Neural cell (in vitro differentiated cells): ENCODE measurements around the gene ZBTB17. TPM values are rescaled to one million over a fixed set of nuclear protein-coding genes. Genes with fewer than 3 reads are reported as not detected.

ENCODE experiments used
- H2AFZ ChIP-seq: fragments of 200-600, 300-800 bp; sonication (generic), shearing (Covaris generic); 2 replicates; pipeline ENCODE4 v1.6.0; 2014; ENCODE audit warnings: low read depth, mild to moderate bottlenecking, antibody characterized with exemption, low read length, moderate library complexity
- H3F3A ChIP-seq: fragments of 200-600 bp; shearing (Covaris generic); 2 replicates; pipeline ENCODE4 v1.6.1; 2016; ENCODE audit warnings: mild to moderate bottlenecking, moderate library complexity, mixed read lengths, antibody characterized with exemption, low read length; ENCODE audit not compliant: insufficient read depth, poor library complexity, severe bottlenecking
- H3K27ac ChIP-seq: fragments of 200-600, 300-800 bp; sonication (generic), shearing (Covaris generic); 2 replicates; pipeline ENCODE4 v1.5.1; 2014; ENCODE audit warnings: mild to moderate bottlenecking, low read length, moderate library complexity
- H3K27me3 ChIP-seq: fragments of 300-800, 200-600 bp; sonication (generic), shearing (Covaris generic); 2 replicates; pipeline ENCODE4 v1.6.0; 2014; ENCODE audit warnings: mild to moderate bottlenecking, low read depth, low read length, moderate library complexity; ENCODE audit not compliant: insufficient read depth
- H3K36me3 ChIP-seq: fragments of 300-800, 200-600 bp; sonication (generic), shearing (Covaris generic); 2 replicates; pipeline ENCODE4 v1.5.1; 2014; ENCODE audit warnings: mild to moderate bottlenecking, antibody characterized with exemption, low read length, moderate library complexity; ENCODE audit not compliant: insufficient read depth
- H3K4me2 ChIP-seq: fragments of 300-800, 200-600 bp; sonication (generic), shearing (Covaris generic); 2 replicates; pipeline ENCODE4 v1.6.0; 2014; ENCODE audit warnings: mild to moderate bottlenecking, low read length
- H3K4me3 ChIP-seq: fragments of 300-800, 200-600 bp; sonication (generic), shearing (Covaris generic); 2 replicates; pipeline ENCODE4 v1.5.1; 2014; ENCODE audit warnings: mild to moderate bottlenecking, low read length, moderate library complexity
- H3K79me2 ChIP-seq: fragments of 200-600 bp; shearing (Covaris generic); replicated peaks from 2 replicates; pipeline ENCODE4 v1.6.0; 2014; ENCODE audit warnings: mild to moderate bottlenecking, low read length, moderate library complexity; ENCODE audit not compliant: insufficient read depth
- H3K9ac ChIP-seq: fragments of 300-800, 200-600 bp; sonication (generic), shearing (Covaris generic); 2 replicates; pipeline ENCODE4 v1.6.1; 2016; ENCODE audit warnings: mild to moderate bottlenecking, low read length, mixed read lengths
- H3K9me2 ChIP-seq: fragments of 200-600 bp; shearing (Covaris generic); 2 replicates; pipeline ENCODE4 v1.6.1; 2016; ENCODE audit warnings: mild to moderate bottlenecking, low read length, mixed read lengths; ENCODE audit not compliant: insufficient read depth
- H3K9me3 ChIP-seq: fragments of 200-600, 300-800 bp; sonication (generic), shearing (Covaris generic); 2 replicates; pipeline ENCODE4 v1.6.1; 2016; ENCODE audit warnings: mild to moderate bottlenecking, mixed run types, low read length, moderate library complexity, mixed read lengths
- H4K20me1 ChIP-seq: fragments of 200-600 bp; shearing (Covaris generic); 2 replicates; pipeline ENCODE4 v1.6.1; 2016; ENCODE audit warnings: mild to moderate bottlenecking, mixed run types; ENCODE audit not compliant: insufficient read depth
- CTCF ChIP-seq: fragments of 450-650 bp; IDR thresholded peaks from 2 replicates; pipeline ENCODE4 v1.5.1; 2014; ENCODE audit warnings: antibody characterized with exemption, mild to moderate bottlenecking, moderate library complexity; ENCODE audit not compliant: poor library complexity, severe bottlenecking
- EP300 ChIP-seq: fragments of 450-650 bp; conservative IDR thresholded peaks from 2 replicates; pipeline ENCODE4 v1.6.1; 2014; ENCODE audit warnings: antibody characterized with exemption, mild to moderate bottlenecking, moderate library complexity; ENCODE audit not compliant: poor library complexity, severe bottlenecking
- EZH2 ChIP-seq: fragments of 200-600, 300-800 bp; shearing (Covaris generic), sonication (generic); IDR thresholded peaks from 2 replicates; pipeline ENCODE4 v1.6.1; 2014; ENCODE audit warnings: antibody characterized with exemption, low read length, borderline replicate concordance, mild to moderate bottlenecking; ENCODE audit not compliant: insufficient read depth, poor library complexity, severe bottlenecking
- MXI1 ChIP-seq: fragments of 450-650 bp; conservative IDR thresholded peaks from 2 replicates; pipeline ENCODE4 v1.6.1; 2014; ENCODE audit warnings: antibody characterized with exemption, mild to moderate bottlenecking; ENCODE audit not compliant: poor library complexity, severe bottlenecking
- POLR2AphosphoS5 ChIP-seq: IDR thresholded peaks from 2 replicates; pipeline ENCODE4 v1.6.1; 2012
- RAD21 ChIP-seq: fragments of 450-650 bp; conservative IDR thresholded peaks from 2 replicates; pipeline ENCODE4 v1.6.1; 2014; ENCODE audit warnings: antibody characterized with exemption, mild to moderate bottlenecking, moderate library complexity
- REST ChIP-seq: IDR thresholded peaks from 2 replicates; pipeline ENCODE4 v1.6.1; 2012; ENCODE audit warnings: borderline replicate concordance
- SMC3 ChIP-seq: fragments of 450-650 bp; conservative IDR thresholded peaks from 2 replicates; pipeline ENCODE4 v1.6.1; 2014; ENCODE audit warnings: antibody characterized with exemption, mild to moderate bottlenecking, moderate library complexity; ENCODE audit not compliant: poor library complexity
- TAF1 ChIP-seq: IDR thresholded peaks from 2 replicates; pipeline ENCODE4 v1.6.1; 2012; ENCODE audit warnings: low read depth
- polyA plus RNA-seq: library from polyadenylated mRNA; depleted of rRNA; stranded (reverse); fragments of >200 nt; gene quantifications from 2 replicates; pipeline ENCODE4 v1.2.3, GENCODE V29; 2014

The ZBTB17 gene
- polyA plus RNA-seq, 1 donor from 2014 or later, result 114 TPM

- no peak for TF ChIP-seq RAD21
- TF ChIP-seq REST, result no peak
- no peak for TF ChIP-seq CTCF
- TF ChIP-seq MXI1, result no peak
- no peak for TF ChIP-seq SMC3
- no peak for TF ChIP-seq TAF1
- no peak for TF ChIP-seq POLR2AphosphoS5
- no peak for TF ChIP-seq EP300
- no peak for TF ChIP-seq EZH2
- Histone ChIP-seq H3K27me3 (no peaks in the 10 kb centered on the region), H3K27ac (no peak overlapping the region), H3K79me2 (no peaks in the 10 kb centered on the region), H3K4me3 (no peak overlapping the region), H3K9ac (no peak overlapping the region), H3F3A (no peaks in the 10 kb centered on the region), H3K9me3 (no peaks in the 10 kb centered on the region), H3K4me2 (no peak overlapping the region), H4K20me1 (no peaks in the 10 kb centered on the region), H3K9me2 (no peaks in the 10 kb centered on the region), H2AFZ (no peak overlapping the region), H3K36me3 (peaks cover 4% of the 10 kb centered on the region)
Observed at GRCh38 chr1:15943992-15944307, 32.0 kb downstream of the ZBTB17 start.

DNA sequence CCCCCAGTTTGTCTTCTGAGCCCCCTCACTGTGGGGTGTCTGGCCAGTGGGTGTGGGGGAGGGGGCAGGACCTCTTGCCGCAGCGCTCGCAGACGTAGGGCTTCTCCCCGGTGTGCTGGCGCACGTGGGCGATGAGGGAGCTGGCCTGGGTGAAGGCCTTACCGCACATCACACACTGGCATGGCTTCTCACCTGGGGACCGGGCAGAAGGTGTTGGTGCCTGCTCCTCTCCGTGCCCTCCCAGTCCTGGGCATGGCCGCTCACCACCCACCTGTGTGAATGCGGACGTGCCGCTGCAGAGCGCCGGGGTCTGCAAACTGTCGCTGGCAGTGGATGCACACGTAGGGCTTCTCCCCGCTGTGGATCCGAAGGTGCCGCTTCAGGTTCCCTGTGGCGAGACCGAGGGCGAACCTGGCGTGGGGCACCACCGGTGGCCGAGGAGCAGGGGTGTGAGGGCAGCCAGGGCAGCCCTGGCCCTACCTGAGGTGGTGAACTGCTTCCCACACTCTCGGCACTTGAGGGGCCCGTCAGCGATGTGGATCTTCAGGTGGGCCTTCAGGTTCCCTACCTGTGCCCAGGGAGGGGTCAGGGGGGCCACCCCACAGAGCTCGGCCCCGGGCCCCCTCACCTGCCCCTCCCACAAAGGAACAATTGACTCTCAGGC, 32.4 kb downstream of the ZBTB17 start:
- no peaks in the 10 kb centered on the region for H4K20me1 ChIP-seq
- H3K4me2 ChIP-seq, result no peak overlapping the region
- no peak overlapping the region for H2AFZ ChIP-seq
- no peaks in the 10 kb centered on the region for H3F3A ChIP-seq
- no peak overlapping the region for H3K9ac ChIP-seq
- H3K36me3 ChIP-seq, result peaks cover 9% of the 10 kb centered on the region
- TF ChIP-seq EZH2 (no peak), MXI1 (no peak), TAF1 (no peak), SMC3 (no peak)
- H3K9me3 ChIP-seq, result no peaks in the 10 kb centered on the region
- H3K4me3 ChIP-seq, result no peak overlapping the region
- H3K79me2 ChIP-seq, result no peaks in the 10 kb centered on the region
- no peak overlapping the region for H3K27ac ChIP-seq
- H3K27me3 ChIP-seq, result no peaks in the 10 kb centered on the region
- H3K9me2 ChIP-seq, result no peaks in the 10 kb centered on the region
